ENCODE data around the gene KRTAP20-1. TPM values are rescaled to one million over a fixed set of nuclear protein-coding genes. Genes with fewer than 3 reads are reported as not detected.

The KRTAP20-1 gene
- total RNA-seq, 1 donor from 2014 or later, result not detected

GRCh38 chr21:30652891-30653290 is 36.7 kb downstream of the KRTAP20-1 start:
- H3K4me3 ChIP-seq (ENCODE audit: low read depth, low read length), result no peak overlapping the region
- H3K36me3 ChIP-seq (ENCODE audit: control insufficient read depth, insufficient read depth, low read length), result no peaks in the 10 kb centered on the region
- DNase-seq (ENCODE audit: low read depth), result no peak
- TF ChIP-seq CTCF (IDR thresholded peaks at IDR 0.05; ENCODE audit: insufficient read depth, low read length, poor library complexity, severe bottlenecking), result no peak
- H3K27me3 ChIP-seq (ENCODE audit: control insufficient read depth, insufficient read depth, low read length), result no peaks in the 10 kb centered on the region

Other genes starting within 250 kb of the KRTAP20-1 start
- gene KRTAP13-2, start 244.2 kb upstream of the KRTAP20-1 start, total RNA-seq, result not detected in 2 replicates
- gene KRTAP13-1, start 220.4 kb upstream of the KRTAP20-1 start, total RNA-seq, result not detected in 2 replicates
- gene KRTAP13-3, start 190.5 kb upstream of the KRTAP20-1 start, total RNA-seq, result not detected in 2 replicates
- not detected in 2 replicates for gene KRTAP13-4, start 186.2 kb upstream of the KRTAP20-1 start, total RNA-seq
- not detected in 2 replicates for gene KRTAP15-1, start 176.2 kb upstream of the KRTAP20-1 start, total RNA-seq
- not detected in 2 replicates for gene KRTAP19-1, start 136.1 kb upstream of the KRTAP20-1 start, total RNA-seq
- not detected in 2 replicates for gene KRTAP19-2, start 129.0 kb upstream of the KRTAP20-1 start, total RNA-seq
- gene KRTAP19-3, start 124.4 kb upstream of the KRTAP20-1 start, total RNA-seq, result not detected in 2 replicates
- not detected in 2 replicates for gene KRTAP19-4, start 119.3 kb upstream of the KRTAP20-1 start, total RNA-seq
- gene KRTAP19-5, start 114.3 kb upstream of the KRTAP20-1 start, total RNA-seq, result not detected in 2 replicates
- not detected in 2 replicates for gene KRTAP19-6, start 74.6 kb upstream of the KRTAP20-1 start, total RNA-seq
- not detected in 2 replicates for gene KRTAP19-7, start 55.1 kb upstream of the KRTAP20-1 start, total RNA-seq
- gene KRTAP22-2, start 26.0 kb upstream of the KRTAP20-1 start, total RNA-seq, result not detected in 2 replicates
- gene KRTAP6-3, start 24.0 kb upstream of the KRTAP20-1 start, total RNA-seq, result not detected in 2 replicates
- gene KRTAP6-2, start 17.5 kb upstream of the KRTAP20-1 start, total RNA-seq, result not detected in 2 replicates
- gene KRTAP22-1, start 15.3 kb upstream of the KRTAP20-1 start, total RNA-seq, result not detected in 2 replicates
- gene KRTAP6-1, start 2.5 kb upstream of the KRTAP20-1 start, total RNA-seq, result not detected in 2 replicates
- gene KRTAP20-4, start 4.2 kb downstream of the KRTAP20-1 start, total RNA-seq, result not detected in 2 replicates
- gene KRTAP20-2, start 18.8 kb downstream of the KRTAP20-1 start, total RNA-seq, result not detected in 2 replicates
- gene KRTAP20-3, start 26.4 kb downstream of the KRTAP20-1 start, total RNA-seq, result not detected in 2 replicates
- not detected in 2 replicates for gene KRTAP21-3, start 102.4 kb downstream of the KRTAP20-1 start, total RNA-seq
- gene KRTAP21-2, start 130.8 kb downstream of the KRTAP20-1 start, total RNA-seq, result not detected in 2 replicates
- gene KRTAP21-1, start 139.0 kb downstream of the KRTAP20-1 start, total RNA-seq, result not detected in 2 replicates
- gene KRTAP8-1, start 196.8 kb downstream of the KRTAP20-1 start, total RNA-seq, result not detected in 2 replicates
- gene KRTAP7-1, start 213.3 kb downstream of the KRTAP20-1 start, total RNA-seq, result not detected in 2 replicates